ENCODE data around the gene BAHCC1.

GRCh38 chr17:81491761-81492160 lies 96.5 kb downstream of the BAHCC1 start:
- TF ChIP-seq CTCF (IDR thresholded peaks at IDR 0.05) (no peak), POLR2AphosphoS5 (IDR thresholded peaks at IDR 0.05) (no peak), POLR2A (IDR thresholded peaks at IDR 0.05) (no peak)
